HG02763 (cell line): ENCODE results near the gene TMBIM1.

ENCODE experiments used
- ATAC-seq: cut with Tn5 transposase; IDR thresholded peaks from one replicate; pipeline ENCODE4 v1.9.1; 2021; ENCODE audit warnings: mild to moderate bottlenecking, moderate library complexity; ENCODE audit not compliant: unreplicated experiment

TMBIM1 gene

DNA sequence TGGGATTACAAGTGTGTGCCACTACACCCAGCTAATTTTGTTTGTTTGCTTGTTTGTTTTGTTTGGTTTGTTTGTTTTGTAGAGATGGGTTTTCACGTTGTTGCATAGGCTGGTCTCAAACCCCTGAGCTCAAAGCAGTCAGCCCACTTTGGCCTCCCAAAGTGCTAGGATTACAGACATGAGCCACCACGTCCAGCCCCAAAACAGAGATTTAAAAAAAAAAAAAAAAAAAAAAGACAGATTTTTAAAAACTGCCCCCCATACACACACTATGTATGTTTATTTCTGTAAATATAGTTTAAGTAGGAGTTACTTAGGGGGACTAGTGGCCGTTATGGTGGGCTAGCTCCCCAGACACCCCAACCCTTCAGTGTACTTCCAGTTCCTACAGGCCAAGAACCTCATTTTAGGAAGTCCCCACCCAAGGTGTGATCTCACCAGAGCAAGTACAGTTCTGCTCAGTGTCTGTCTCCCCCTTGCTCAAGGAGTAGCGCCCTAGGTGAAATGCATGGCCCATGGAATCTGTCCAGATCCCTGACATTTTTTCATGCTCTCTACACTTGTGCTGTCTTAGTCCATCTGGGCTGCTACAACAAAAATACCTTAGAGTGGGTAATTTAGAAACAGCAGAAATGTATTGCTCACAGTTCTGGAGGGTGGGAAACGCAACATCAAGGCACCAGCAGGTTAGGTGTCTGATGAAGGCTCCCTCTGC, 1.6 kb upstream of the TMBIM1 start:
- ATAC-seq = no peak

DNA sequence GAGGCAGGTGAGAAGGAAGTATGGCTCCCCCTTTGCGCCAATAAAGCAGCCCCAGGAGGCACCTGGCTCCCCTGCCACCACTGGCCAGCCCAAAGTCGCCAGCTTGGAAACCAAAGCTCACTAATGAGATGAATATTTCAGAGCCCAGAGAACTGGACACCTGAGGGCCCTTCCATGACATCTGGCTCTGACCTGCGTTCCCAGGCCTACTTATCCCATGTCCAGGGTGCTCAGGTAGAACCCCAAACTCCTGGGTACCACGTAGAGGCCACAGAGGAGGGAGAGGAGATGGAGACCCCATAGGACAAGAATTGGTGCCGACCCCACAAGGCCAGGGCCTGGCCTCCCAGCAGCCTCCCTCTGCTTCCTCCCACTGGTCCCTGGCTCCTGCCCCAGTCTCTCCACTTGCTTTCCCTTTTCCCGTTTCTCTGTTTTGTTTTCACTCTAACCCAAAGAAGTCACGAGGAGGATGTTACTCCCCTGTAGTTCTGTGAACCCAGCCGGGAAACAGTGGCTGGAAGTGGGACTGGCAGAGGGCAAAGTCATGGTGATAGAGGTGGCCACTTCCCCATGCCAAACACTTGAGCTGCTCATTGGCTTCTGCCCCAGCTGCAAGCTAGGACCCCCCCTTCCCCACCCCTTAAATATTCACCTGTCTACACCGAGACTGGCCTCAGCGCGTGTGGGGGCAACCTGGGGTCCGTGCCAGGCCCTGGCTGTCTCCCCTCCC, 820 bp downstream of the TMBIM1 start:
- ATAC-seq = no peak

DNA sequence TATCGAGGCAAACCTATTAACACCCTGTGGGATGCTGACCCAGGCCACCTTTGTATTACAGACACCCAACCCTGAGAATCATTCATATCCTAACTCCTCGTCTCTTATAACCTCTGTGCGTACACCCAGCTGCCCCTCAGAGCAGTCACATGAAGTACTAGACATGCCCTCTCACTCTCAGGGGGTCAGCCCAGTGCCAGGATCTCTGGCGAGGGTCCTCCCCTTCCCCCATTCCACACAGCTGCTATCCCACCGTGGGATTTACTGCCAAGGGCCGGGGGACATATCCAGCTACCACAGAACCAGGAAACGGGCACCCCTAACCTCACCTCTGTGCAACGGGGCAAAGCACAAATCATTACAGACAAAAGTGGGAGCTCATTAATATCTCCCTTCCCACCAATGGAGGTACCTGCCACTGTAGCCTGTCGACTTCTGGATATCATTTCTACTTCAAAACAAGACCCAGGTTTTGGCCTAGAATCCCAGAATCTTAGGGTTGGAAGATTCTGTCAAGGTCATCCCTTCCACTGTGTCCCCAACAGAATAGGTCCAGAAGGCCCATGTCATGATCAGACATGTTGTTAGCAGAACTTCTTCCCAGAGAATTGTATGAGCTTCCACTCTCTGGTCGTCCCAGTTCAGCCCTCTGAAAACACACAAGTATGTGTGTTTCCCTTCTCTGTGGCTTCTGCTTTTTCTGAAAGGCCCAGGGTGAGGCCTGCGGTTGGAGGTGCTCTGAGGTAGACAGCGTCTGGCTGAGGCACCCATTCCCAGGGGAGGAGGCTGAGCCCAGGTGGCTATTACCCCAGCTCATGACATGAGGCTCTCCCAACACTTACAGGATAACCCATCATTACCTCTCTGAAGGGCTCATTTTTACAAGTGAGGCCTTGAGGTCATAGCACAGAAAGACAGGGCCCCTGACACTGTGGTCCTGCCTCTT, 1.7 kb downstream of the TMBIM1 start:
- ATAC-seq = peak; percentile 54

DNA sequence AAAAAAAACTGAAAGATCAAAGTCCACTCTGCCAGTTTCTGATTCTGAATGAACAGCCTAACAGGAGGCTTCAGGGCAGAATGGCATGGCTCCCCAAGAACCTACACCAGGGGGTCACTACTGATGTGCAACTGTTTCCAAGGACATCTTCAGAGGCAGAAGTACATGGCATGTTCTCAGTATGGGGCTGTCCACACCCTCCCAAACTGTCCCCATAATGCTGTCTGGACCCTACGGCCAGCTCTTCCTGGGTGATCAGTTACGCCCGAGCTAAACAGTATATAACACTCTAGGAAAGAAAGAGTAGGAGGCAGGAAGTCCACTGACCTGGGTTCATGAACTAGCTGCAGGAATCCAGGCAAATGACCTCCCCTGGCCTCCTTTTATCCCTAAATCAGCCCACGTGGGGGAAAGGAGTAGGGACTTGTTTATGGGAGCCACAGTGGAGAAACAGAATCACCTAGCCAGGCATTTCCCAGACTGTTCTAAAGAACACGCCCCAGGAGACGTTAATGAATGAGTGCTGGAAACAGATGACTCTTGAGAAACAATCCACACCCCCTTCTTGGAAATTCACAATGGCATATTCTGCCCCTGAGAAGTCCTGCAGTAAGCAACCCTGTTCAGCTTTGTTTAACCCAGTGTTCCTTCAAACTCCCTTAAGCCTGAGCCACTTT, 2.5 kb downstream of the TMBIM1 start:
- ATAC-seq = no peak

DNA sequence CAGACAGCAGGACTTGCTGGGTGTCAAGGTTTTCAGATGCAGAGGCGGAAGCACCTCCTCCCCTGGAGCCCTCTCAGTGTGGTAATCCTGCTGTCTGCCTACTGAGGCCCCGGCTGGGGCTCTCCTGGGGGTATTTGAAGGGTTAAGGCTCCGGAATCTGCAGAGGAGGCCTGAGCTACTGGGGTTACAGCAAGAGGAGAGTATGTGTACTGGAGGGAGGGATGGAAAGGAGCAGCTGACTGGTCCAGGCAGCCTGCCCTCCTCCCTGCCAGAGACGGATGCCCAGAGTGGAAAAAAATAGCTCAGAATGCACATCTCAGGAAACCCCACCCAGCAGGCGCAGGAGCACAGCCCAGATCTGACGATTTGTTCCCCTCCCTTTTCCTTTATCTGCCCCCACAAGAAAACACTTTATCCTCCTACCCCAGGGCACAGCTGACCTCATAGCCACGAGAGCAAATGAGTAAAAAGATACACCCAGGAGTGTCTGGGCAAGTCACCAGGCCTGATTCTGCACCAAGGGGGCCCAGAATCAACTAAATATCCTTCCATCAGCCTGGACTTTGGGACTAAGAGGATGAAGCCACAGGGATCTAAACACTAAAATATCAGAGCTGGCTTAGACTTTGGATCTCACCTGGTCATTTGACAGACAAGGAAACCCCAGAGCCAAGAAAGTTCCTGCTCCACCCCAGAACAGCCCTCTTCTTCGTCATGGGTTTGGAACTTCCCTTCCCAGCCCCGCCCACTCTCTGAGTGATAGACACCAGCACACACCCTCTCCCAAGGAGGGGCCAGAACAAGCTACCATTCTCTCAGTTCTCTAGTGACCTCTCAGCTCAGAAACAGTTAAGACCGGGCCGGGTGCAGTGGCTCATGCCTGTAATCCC, 5.5 kb downstream of the TMBIM1 start:
- ATAC-seq = peak; percentile 57

GRCh38 chr2:218285604-218286003, 6.7 kb downstream of the TMBIM1 start:
- no peak for ATAC-seq

GRCh38 chr2:218284106-218284811, 8.0 kb downstream of the TMBIM1 start:
- ATAC-seq = peak; percentile 38

- ATAC-seq = no peak
Observed at GRCh38 chr2:218282173-218282991, 9.9 kb downstream of the TMBIM1 start.

DNA sequence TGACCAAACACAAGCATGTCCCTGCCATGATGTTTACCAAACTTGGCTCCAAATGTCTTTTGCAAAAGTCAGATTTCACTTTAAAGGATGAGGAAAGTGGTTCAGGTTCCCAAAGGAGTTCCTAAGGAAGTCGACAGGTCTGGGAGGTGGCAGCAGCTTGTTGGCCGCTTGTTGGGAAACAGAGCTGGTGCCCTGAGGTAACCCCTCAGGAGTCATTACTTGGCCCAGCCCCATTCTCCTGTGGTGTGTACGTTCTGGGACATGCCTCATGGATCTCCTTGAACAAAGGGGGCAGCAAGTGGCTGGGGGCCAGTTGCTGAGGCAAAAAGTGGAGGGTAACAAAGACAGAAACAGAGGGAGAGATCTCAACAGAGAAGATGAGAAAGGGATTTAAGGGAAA, 10.9 kb downstream of the TMBIM1 start:
- no peak for ATAC-seq

GRCh38 chr2:218280260-218280870, 11.9 kb downstream of the TMBIM1 start:
- ATAC-seq = no peak

- ATAC-seq = no peak
Observed at GRCh38 chr2:218278531-218279360, 13.6 kb downstream of the TMBIM1 start.

- ATAC-seq = no peak
Observed at GRCh38 chr2:218277921-218278320, 14.4 kb downstream of the TMBIM1 start.

- no peak for ATAC-seq
Observed at GRCh38 chr2:218276986-218277755, 15.1 kb downstream of the TMBIM1 start.

- no peak for ATAC-seq
Observed at GRCh38 chr2:218275371-218276072, 16.8 kb downstream of the TMBIM1 start.

DNA sequence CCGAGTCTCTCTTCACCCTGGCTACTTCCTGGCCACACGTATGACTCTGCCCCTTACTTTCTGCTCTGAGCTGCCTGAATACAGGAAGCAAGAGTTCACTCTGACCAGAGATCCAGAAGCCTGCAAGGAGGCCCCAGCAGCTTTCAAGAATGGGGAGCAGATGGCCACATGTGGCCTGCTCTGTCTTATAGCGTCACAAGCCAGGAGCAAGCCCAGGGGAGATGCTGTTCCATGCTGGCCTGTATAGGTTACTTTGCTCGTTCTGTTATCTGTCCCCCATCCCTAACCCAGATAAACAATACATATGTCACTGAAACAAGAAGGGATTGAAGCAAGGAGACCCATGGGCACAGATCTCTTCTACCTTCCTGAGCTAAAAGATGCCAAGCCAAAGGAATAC, 17.7 kb downstream of the TMBIM1 start:
- ATAC-seq = no peak

- ATAC-seq = no peak
Observed at GRCh38 chr2:218273908-218274249, 18.4 kb downstream of the TMBIM1 start.
